ENCODE results near the gene WDR70. TPM values are rescaled to one million over a fixed set of nuclear protein-coding genes. Genes with fewer than 3 reads are reported as not detected.

Gene WDR70
- total RNA-seq, 3 donors from 2014 or later (not counting 1 experiment from before 2014, with no cell fraction given), result 36.3 to 47.0 (median 41.3) TPM

DNA sequence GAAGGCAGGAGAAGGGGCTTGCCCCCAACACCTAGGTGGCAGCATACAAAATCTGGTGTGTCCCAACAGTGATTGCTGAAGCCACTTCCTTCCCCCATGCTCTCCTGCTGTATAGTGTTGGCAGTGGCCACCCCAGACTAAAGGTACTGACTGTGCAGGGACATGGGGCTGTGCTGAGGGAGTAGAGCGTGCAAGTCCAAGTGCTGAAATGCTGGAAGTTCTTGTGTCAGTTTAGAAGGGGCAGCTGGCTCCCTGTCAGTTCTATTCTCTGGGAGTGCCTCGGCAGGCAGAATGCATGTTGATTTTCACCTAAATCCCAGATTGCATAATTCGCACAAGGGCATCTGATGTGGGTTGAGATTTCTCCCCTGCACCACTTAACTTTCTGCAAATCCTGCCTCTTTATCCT, 392.1 kb downstream of the WDR70 start:
- no peaks in the 10 kb centered on the region for H3K27me3 ChIP-seq (ENCODE audit: control insufficient read depth, insufficient read depth, low read length)
- peaks cover 9% of the 10 kb centered on the region for H3K9me3 ChIP-seq (ENCODE audit: control insufficient read depth, insufficient read depth, low read length)
- Mint-ChIP-seq H3K4me3 (no peak overlapping the region), H3K4me1 (no peaks in the 10 kb centered on the region), H3K27ac (no peak overlapping the region), H3K27me3 (ENCODE audit: low read depth in 2 of 2) (peaks cover 0 to 11% of the 10 kb centered on the region in 2 donors), H3K9me3 (peaks cover 6% of the 10 kb centered on the region in 2 donors), H3K36me3 (peaks cover 6% of the 10 kb centered on the region)
- no peak overlapping the region for H3K27ac ChIP-seq (ENCODE audit: low read length)
- H3K4me3 ChIP-seq (ENCODE audit: low read length), result no peak overlapping the region
- no peaks in the 10 kb centered on the region for H3K4me1 ChIP-seq (ENCODE audit: control insufficient read depth, insufficient read depth, low read length)
- 94% methylated on average over 3 of the region's 3 CpGs for WGBS (ENCODE audit: insufficient coverage)
- intact Hi-C loops (cut with micrococcal nuclease), result no loop called here
- TF ChIP-seq, protein P1, sequence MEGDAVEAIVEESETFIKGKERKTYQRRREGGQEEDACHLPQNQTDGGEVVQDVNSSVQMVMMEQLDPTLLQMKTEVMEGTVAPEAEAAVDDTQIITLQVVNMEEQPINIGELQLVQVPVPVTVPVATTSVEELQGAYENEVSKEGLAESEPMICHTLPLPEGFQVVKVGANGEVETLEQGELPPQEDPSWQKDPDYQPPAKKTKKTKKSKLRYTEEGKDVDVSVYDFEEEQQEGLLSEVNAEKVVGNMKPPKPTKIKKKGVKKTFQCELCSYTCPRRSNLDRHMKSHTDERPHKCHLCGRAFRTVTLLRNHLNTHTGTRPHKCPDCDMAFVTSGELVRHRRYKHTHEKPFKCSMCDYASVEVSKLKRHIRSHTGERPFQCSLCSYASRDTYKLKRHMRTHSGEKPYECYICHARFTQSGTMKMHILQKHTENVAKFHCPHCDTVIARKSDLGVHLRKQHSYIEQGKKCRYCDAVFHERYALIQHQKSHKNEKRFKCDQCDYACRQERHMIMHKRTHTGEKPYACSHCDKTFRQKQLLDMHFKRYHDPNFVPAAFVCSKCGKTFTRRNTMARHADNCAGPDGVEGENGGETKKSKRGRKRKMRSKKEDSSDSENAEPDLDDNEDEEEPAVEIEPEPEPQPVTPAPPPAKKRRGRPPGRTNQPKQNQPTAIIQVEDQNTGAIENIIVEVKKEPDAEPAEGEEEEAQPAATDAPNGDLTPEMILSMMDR (IDR thresholded peaks at IDR 0.05), result no peak
- DNase-seq, result no peak
- no peak for ATAC-seq
- no peaks in the 10 kb centered on the region for H3K36me3 ChIP-seq (ENCODE audit: control insufficient read depth, insufficient read depth, low read length)

- no peaks in the 10 kb centered on the region for H3K4me1 ChIP-seq (ENCODE audit: control insufficient read depth, insufficient read depth, low read length)
- DNase-seq (no peak), ATAC-seq (no peak)
- no peaks in the 10 kb centered on the region for H3K4me1 Mint-ChIP-seq
- H3K36me3 ChIP-seq (ENCODE audit: control insufficient read depth, insufficient read depth, low read length), result no peaks in the 10 kb centered on the region
- TF ChIP-seq, protein P1 (IDR thresholded peaks at IDR 0.05), result no peak
- H3K27me3 Mint-ChIP-seq (ENCODE audit: low read depth in 2 of 2), result peaks cover 0 to 11% of the 10 kb centered on the region in 2 donors
- no peaks in the 10 kb centered on the region for H3K27me3 ChIP-seq (ENCODE audit: control insufficient read depth, insufficient read depth, low read length)
- no peak overlapping the region for H3K27ac ChIP-seq (ENCODE audit: low read length)
- peaks cover 9% of the 10 kb centered on the region for H3K9me3 ChIP-seq (ENCODE audit: control insufficient read depth, insufficient read depth, low read length)
- no peak overlapping the region for H3K4me3 Mint-ChIP-seq
- H3K9me3 Mint-ChIP-seq, result peaks cover 6% of the 10 kb centered on the region in 2 donors
- peaks cover 6% of the 10 kb centered on the region for H3K36me3 Mint-ChIP-seq
- no peak overlapping the region for H3K27ac Mint-ChIP-seq
- H3K4me3 ChIP-seq (ENCODE audit: low read length), result no peak overlapping the region
- intact Hi-C loops (cut with micrococcal nuclease), result no loop called here
- 45% methylated on average over 1 of the region's 2 CpGs for WGBS (ENCODE audit: insufficient coverage)
These were observed 392.6 kb downstream of the WDR70 start for GRCh38 chr5:37771731-37772130.

GRCh38 chr5:37772255-37772654, 393.1 kb downstream of the WDR70 start:
- Histone ChIP-seq H3K4me1 (ENCODE audit: control insufficient read depth, insufficient read depth, low read length) (no peaks in the 10 kb centered on the region), H3K27me3 (ENCODE audit: control insufficient read depth, insufficient read depth, low read length) (no peaks in the 10 kb centered on the region), H3K9me3 (ENCODE audit: control insufficient read depth, insufficient read depth, low read length) (peaks cover 9% of the 10 kb centered on the region), H3K27ac (ENCODE audit: low read length) (no peak overlapping the region), H3K36me3 (ENCODE audit: control insufficient read depth, insufficient read depth, low read length) (no peaks in the 10 kb centered on the region), H3K4me3 (ENCODE audit: low read length) (no peak overlapping the region)
- H3K4me1 Mint-ChIP-seq, result no peaks in the 10 kb centered on the region
- no peak overlapping the region for H3K4me3 Mint-ChIP-seq
- intact Hi-C loops (cut with micrococcal nuclease), result no loop called here
- H3K36me3 Mint-ChIP-seq, result peaks cover 6% of the 10 kb centered on the region
- peaks cover 6% of the 10 kb centered on the region in 2 donors for H3K9me3 Mint-ChIP-seq
- DNase-seq (no peak), ATAC-seq (no peak)
- TF ChIP-seq, protein P1 (IDR thresholded peaks at IDR 0.05), result no peak
- H3K27ac Mint-ChIP-seq, result no peak overlapping the region
- WGBS (ENCODE audit: insufficient coverage), result 97% methylated on average over 1 of the region's 2 CpGs
- peaks cover 0 to 11% of the 10 kb centered on the region in 2 donors for H3K27me3 Mint-ChIP-seq (ENCODE audit: low read depth in 2 of 2)

DNA sequence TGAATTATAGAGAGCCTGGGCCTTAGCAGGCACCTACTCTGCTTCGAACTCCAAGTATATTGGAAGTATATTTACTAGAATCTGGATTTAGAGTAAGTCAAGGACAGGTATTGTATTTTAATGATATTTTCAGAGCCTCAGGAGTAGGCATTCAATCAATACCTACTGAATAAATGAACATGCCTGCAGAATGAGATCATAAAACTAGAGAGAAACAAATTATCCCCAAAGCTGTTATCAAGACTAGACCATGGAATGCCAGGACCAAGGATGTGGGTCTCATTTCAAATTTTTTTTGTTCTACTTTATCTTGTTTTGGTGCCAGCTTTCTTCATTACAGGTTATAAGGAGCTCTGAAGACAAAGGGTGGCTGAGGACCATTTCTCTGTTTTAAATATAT, 394.7 kb downstream of the WDR70 start:
- peaks cover 0 to 11% of the 10 kb centered on the region in 2 donors for H3K27me3 Mint-ChIP-seq (ENCODE audit: low read depth in 2 of 2)
- H3K27ac Mint-ChIP-seq, result no peak overlapping the region
- TF ChIP-seq, protein P1 (IDR thresholded peaks at IDR 0.05), result no peak
- ATAC-seq (no peak), DNase-seq (no peak)
- intact Hi-C loops (cut with micrococcal nuclease), result no loop called here
- H3K4me3 Mint-ChIP-seq, result no peak overlapping the region
- H3K4me1 Mint-ChIP-seq, result no peaks in the 10 kb centered on the region
- H3K9me3 ChIP-seq (ENCODE audit: control insufficient read depth, insufficient read depth, low read length), result peaks cover 9% of the 10 kb centered on the region
- no peak overlapping the region for H3K27ac ChIP-seq (ENCODE audit: low read length)
- H3K4me1 ChIP-seq (ENCODE audit: control insufficient read depth, insufficient read depth, low read length), result no peaks in the 10 kb centered on the region
- H3K36me3 ChIP-seq (ENCODE audit: control insufficient read depth, insufficient read depth, low read length), result no peaks in the 10 kb centered on the region
- H3K4me3 ChIP-seq (ENCODE audit: low read length), result no peak overlapping the region
- peaks cover 6% of the 10 kb centered on the region in 2 donors for H3K9me3 Mint-ChIP-seq
- WGBS (ENCODE audit: insufficient coverage), result 100% methylated on average over 1 of the region's 1 CpG
- peaks cover 6% of the 10 kb centered on the region for H3K36me3 Mint-ChIP-seq
- no peaks in the 10 kb centered on the region for H3K27me3 ChIP-seq (ENCODE audit: control insufficient read depth, insufficient read depth, low read length)
